Non-pigmented ciliary epithelial cell (primary cell): Measurements from ENCODE around the gene UBAC2.
"Not testable (repeated sequence)": the region's sequence is repeated elsewhere in the genome, so short reads cannot be mapped to it uniquely, and the experiment has no call there.

Source experiments
- DNase-seq: peaks from one replicate; pipeline ENCODE4 v3.0.0-alpha.2; 2010; ENCODE audit warnings: low read depth

Gene UBAC2

DNA sequence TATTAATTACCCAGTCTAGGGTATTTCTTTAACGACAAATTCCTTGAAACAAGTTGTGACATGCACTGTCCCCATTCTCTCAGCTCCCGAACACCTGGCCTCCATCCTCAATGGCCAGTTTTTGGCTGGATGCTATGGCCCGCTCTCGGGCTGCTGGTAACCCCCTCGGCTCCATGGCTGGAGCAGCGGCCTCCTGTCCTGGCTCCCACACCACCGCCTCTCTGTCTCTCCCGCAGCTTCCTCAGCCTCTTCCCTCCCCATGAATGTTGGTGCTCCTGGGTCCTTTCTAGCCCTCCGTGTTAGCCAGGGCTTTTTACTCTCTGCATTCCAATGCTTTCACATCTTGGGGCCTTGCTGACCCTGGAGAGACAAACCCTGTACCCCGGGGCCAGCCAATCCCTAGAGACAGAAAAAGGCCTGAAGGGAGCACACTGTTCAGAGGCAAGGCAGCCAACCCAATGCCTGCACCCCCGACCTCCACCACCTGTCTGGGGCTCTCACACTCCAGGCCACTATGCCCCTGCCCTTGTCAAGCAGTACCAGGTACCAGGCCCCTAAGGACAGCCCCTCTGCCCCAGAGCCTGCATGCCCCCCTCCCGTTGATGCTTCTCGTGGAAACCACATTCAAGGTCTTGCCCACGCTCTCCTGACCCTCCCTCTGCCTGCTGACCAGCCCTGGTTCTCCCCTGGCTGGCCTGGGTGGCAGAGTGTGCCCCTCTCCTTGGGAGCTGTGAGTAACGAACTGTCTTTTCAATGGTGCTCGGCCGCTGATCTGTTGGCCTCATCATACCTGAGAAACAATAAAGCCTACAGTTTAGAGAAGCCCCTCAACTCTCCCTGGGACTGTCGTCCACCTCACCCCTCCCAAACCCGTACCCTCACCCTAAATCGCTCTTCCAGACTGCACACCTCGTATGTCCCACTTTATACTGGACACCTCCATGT, 193.4 kb downstream of the UBAC2 start:
- DNase-seq: no peak

DNA sequence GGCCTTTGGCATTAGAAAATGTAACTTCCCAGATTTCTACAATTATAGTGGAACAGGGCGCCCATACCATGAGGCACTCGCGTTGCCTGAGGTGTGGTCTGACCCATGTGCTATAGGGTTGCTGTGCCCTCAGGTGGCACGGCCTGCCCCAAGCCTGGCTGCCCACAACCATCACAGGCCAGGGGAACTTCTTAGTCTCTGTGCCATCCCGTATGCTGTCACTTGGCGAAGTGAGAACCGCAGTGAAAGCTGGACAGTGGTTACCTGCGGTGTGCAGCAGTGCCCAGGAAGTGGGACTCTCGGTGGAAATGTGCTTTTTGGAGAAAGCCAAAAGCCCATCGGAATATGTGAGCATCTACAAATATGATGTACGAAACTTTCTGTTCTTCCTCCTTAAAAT, 194.8 kb downstream of the UBAC2 start:
- no peak for DNase-seq

DNA sequence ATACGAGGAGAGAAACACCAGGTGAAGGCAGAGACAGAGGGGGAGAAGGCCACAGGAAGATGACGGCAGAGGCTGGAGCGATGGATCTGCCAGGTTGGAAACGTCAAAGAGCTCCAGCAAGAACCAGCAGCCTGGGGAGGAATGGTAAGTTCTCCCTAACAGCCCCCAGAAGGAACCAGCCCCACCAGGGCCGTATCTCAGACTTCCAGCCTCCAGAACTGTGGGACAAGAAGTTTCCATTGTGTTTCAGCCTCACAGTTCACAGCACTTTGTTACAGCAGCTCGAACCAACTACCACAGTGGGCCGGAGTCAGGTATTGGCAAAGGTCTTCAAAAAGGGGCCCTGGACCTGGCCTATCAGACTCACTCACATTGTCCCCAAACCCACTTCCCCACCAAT, 195.8 kb downstream of the UBAC2 start:
- no peak for DNase-seq

DNA sequence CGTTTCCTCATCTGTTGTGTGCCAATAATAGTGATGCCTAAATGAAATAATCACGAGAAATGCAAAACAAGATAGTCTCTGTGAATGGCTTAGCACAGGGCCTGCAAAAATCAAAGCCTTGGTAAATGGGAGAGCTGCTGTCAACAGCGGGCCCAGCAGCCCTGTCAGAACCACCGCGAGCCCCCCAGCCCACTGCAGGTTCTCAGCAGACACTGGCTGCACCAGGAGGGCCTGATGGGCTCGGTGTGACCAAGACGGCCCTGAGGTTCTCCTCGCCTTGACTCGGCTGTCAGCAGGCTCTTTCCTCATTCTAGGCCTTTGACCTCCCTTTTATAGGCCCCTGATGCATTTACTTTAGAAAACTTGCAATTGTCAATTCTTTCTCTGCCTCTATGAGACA, 197.4 kb downstream of the UBAC2 start:
- no peak for DNase-seq

- DNase-seq: no peak
These were observed 198.4 kb downstream of the UBAC2 start for GRCh38 chr13:99398916-99399622.

DNA sequence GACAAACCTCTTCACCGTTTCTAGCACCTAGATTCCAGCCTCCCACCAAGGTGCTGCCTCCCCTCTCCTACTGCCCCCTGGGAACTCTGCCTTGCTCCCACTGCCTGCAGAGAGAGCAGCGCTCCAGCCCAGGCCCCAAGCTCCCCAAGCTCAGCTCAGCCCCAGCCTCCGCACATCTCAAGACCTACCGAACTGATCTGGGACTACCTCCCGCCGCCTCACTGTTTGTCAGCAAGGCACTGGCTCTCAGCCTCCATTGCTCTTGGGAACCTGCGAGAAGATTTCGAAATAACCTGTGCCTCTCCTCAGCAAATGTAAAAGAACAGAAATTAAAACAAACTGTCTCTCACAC, 198.9 kb downstream of the UBAC2 start:
- DNase-seq: no peak

DNA sequence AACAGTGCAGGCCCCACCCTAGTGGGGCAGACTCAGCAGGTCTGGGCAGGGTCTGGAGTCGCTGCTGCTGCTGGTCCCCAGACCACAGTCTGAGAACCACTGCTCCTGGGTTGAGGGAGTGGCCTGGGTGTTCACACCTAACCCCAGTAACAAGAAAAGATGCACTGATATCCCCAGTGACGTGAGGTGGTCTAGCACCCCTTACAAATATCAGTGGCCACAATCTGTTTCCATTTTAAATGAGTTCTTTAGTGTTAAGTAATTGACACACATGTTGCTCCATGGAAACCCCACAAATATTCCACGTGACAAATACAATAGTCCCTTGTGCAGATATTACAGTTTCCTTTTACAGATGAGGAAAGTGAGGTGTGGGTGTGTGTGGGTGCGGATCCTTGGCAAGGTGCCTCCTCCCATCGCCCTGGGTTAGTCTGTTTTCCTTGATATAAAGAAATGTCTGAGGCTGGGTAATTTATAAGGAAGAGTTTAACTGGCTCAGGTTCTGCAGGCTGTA, 202.9 kb downstream of the UBAC2 start:
- DNase-seq: no peak

GRCh38 chr13:99404005-99404755, 203.5 kb downstream of the UBAC2 start:
- DNase-seq: no peak

GRCh38 chr13:99405966-99406365, 205.3 kb downstream of the UBAC2 start:
- DNase-seq: no peak

DNA sequence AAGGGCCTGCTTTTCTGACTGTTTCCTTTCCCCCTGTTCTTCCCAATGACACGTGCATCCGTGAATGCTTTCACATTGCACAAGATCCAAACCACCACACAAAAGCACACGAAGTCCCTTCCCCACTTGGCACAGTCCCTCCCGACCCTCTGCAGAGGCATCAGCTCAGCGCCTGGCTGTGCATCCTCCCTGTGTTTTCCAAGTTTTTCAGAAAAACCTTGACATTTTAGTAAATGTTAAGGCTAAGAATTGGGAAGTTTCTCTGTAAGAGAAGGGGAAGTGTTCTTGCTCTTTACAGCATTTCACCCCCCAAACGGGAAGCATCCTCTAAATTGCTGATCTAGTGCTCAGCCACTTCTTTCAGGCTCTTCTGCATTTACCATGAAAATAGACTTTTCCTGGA, 206.1 kb downstream of the UBAC2 start:
- DNase-seq: no peak

DNA sequence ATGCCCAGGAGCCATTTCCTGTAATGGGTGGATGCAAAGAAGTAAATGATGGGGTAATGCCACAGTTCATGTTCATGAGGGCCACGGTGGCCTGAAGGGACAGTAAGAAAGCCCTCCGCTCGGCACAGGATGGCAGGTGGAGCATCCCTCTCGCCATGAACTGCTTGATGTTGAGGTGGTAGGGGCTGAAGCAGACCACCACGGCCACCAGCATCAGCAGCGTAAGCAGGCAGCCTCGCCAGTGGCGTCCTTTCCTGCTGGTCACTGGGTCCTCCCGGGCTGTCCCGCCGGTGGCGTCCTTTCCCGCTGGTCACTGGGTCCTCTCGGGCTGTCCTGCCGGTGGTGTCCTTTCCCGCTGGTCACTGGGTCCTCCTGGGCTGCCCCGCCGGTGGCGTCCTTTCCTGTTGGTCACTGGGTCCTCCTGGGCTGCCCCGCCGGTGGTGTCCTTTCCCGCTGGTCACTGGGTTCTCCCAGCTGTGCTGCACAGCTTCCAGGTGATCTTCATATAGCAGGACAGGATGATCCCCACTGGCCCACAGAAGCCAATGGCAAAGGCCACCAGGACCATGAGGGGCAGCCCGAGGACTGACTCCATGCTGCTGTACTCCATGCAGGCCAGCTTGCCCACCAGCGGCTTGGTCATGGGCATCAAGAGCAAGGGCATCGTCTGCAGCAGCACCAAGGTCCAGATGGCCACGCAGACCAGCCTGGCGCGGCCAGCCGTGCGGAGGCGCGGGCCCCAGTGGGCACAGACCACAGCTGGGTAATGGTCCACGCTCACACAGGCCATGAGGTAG, 207.4 kb downstream of the UBAC2 start:
- DNase-seq: no peak

DNA sequence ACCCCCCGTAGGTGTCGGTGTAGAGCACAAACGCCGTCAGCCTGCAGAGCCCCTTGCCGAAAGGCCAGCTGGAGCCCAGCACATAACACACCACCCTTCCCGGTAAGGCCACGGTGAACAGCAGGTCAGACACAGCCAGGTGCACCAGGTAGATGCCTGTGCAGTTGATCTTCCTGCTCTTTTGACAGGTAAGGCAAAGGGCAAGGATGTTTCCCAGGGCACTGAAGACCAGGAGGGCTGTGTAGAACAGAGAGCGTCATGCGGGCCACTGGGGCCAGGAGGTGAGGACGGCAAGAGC, 208.0 kb downstream of the UBAC2 start:
- no peak for DNase-seq

DNA sequence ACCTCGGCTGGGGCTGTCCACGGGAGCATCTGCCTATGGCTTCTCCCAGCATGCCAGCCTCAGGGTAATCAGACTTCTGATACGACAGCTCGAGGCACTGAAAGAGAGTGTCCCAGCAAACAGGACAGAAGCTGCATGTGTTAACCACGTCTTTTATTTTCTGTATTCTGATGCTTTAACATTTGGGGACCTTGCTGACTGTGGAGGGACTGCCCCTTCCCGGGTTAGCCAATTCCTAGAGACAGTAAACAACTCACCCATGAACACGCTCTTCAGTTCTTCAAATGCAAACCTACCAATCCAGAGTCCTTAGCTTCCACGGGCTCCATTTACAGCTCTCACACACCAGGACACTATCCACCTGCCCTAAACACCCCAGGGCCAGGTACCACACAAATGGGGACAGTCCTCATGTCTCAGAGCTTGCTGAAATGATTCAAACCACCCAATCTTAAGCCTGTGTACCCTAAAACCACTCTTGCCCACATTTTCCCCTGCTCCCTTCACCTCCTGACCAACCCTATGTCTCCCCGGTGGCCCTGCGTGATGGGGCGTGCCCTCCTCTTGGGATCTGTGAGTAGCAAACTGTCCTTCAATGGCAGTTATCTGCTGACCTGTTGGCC, 208.9 kb downstream of the UBAC2 start:
- not testable (repeated sequence) for DNase-seq

- not testable (repeated sequence) for DNase-seq
These were observed 210.2 kb downstream of the UBAC2 start for GRCh38 chr13:99410646-99411475.

- DNase-seq: no peak
These were observed 212.2 kb downstream of the UBAC2 start for GRCh38 chr13:99412856-99413255.

DNA sequence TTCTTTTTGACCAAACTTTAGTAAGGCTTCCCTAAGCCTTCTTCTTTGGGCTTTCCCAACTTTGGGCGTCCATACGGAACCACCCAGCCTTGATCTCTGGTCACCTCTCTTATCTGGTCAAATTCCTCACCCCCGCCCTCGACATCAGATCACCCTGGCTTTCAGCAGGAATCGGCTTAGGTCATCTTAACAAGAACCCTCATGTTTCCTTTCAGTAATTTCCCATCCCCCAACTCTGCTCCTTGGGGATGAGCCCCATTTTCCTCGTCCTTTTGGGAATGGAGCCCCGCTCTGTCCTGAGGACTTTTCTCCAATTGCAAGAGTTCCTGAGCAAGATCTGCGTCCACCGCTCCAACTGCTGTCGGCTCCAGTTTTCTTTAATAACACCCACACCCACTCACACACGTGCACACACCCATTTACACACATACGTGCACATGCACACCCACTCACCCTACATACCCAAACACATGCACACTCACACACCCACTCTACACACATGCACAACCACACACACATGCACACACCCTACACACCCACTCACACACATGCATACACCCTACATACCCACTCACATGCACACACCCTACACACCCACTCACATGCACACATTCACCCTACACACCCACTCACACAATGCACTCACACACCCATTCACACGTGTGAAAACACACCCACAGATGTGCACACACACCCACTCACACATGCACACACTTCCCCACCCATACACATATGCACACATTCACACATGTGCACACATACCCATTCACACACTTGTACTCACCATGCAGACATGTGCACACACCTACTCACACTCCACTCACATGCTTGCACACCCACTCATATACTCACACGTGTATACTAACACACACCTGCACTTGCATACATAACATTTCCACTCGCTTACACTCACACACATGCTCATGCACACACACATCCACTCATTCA, 213.7 kb downstream of the UBAC2 start:
- DNase-seq: no peak

GRCh38 chr13:99415014-99415650, 214.5 kb downstream of the UBAC2 start:
- no peak for DNase-seq

DNA sequence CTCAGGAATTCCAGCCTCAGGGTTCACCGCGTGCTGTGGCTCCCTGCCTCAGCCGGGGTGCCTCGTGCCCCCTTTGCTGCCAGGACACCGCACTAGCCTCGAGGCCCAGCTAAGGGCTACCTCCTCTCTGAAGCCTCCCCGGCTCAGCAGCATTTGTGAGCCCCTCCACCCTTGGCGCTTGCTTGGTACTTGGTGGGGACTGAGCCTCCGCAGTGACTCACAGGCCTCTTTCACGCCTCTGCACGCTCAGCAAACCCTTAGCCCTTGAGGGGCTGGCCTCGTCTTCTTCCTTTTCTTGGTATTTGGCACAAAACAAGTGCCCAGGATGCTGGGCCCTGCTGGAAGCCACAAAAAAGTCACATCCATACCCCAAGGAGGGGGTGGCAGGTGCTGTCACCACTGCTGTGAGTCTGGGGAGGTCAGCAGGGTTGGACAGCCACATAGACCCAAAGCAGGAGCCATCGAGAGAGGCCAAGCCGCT, 215.2 kb downstream of the UBAC2 start:
- DNase-seq: no peak
